KOPT-K1 (cell line): ENCODE data around the gene IQCM.

ENCODE experiments used
- H3K27ac ChIP-seq: fragments of 200-600 bp; sonication (generic); 2 replicates; pipeline ENCODE4 v1.5.1; 2016; ENCODE audit warnings: antibody characterized with exemption, mild to moderate bottlenecking, low read depth, low read length; ENCODE audit not compliant: poor library complexity, severe bottlenecking
- H3K36me3 ChIP-seq: fragments of 200-600 bp; sonication (generic); 2 replicates; pipeline ENCODE4 v1.5.1; 2017; ENCODE audit warnings: antibody characterized with exemption, mild to moderate bottlenecking, low read length, moderate library complexity; ENCODE audit not compliant: insufficient read depth
- H3K9me3 ChIP-seq: fragments of 200-600 bp; sonication (generic); 2 replicates; pipeline ENCODE4 v1.5.1; 2017; ENCODE audit warnings: antibody characterized with exemption, low read length, mild to moderate bottlenecking; ENCODE audit not compliant: insufficient read depth, poor library complexity, severe bottlenecking

IQCM gene

DNA sequence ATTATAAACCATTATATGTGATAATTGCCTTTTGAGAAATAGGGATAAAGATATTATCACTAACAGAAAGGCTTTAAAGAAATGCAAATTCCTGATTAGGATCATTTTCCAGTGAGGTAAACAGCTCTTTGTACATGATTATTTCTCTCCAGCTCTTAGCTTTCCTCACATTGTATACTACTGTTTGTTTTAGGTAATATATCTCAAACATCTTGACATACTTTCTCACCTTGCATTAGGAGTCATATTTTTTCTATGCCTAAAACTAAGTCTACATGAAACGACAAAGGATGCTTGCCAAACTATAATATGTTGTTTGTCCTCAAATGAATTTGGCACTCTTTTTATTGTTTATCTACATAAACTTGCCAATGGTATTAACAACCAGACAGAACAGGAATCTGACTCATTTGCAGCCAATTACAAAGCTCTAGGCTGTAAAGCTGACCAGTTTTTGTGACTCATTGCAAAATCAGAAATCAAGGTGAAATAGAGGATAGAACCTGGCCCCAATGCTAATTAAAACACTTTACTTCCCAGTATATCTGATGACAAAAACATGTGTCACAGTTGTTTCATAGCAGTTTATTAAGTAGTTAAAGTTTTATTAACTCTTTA is 107.0 kb downstream of the IQCM start:
- no peaks in the 10 kb centered on the region for H3K9me3 ChIP-seq
- H3K36me3 ChIP-seq = no peaks in the 10 kb centered on the region
- no peak overlapping the region for H3K27ac ChIP-seq

DNA sequence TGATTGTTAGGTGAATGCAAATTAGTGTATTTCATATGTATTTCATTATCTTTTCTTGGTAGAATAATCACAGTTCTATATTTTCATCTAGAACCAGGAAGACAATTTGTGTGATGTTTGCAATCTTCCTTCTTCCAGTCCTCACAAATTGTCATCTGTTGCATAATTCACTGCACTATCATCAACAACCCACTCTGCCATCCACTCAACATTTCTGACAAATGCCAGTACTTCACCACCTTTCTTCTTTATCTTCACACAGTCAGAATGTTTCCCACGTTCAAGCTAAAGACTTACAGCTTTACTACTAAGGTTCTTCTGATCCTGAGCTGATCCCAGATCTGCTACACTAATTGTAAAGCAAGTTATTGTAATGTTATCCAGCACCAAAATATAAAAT is 107.8 kb downstream of the IQCM start:
- Histone ChIP-seq H3K27ac (no peak overlapping the region), H3K9me3 (no peaks in the 10 kb centered on the region)

DNA sequence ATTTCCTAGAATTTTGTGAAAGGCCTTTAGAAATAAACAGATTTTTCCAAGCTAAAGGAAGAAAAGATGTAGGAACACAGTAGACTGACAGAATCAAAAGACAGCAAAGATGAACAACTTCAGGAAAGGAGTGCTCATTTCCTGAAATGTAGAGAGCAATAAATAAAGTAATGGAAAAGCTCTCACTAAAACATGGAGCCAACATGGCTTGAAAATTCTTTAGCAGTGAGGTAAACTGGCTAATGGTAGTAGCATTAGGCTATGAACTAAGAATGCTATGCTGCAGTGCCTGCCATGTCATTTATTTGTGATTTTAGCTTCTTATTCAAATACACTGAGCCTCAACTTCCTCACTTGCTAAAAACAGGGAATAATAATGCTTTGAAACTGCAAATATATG is 108.7 kb downstream of the IQCM start:
- no peaks in the 10 kb centered on the region for H3K9me3 ChIP-seq
- no peak overlapping the region for H3K27ac ChIP-seq
- no peaks in the 10 kb centered on the region for H3K36me3 ChIP-seq

More for the DNA sequence above, 107.8 kb downstream of the IQCM start:
- no peaks in the 10 kb centered on the region for H3K36me3 ChIP-seq

DNA sequence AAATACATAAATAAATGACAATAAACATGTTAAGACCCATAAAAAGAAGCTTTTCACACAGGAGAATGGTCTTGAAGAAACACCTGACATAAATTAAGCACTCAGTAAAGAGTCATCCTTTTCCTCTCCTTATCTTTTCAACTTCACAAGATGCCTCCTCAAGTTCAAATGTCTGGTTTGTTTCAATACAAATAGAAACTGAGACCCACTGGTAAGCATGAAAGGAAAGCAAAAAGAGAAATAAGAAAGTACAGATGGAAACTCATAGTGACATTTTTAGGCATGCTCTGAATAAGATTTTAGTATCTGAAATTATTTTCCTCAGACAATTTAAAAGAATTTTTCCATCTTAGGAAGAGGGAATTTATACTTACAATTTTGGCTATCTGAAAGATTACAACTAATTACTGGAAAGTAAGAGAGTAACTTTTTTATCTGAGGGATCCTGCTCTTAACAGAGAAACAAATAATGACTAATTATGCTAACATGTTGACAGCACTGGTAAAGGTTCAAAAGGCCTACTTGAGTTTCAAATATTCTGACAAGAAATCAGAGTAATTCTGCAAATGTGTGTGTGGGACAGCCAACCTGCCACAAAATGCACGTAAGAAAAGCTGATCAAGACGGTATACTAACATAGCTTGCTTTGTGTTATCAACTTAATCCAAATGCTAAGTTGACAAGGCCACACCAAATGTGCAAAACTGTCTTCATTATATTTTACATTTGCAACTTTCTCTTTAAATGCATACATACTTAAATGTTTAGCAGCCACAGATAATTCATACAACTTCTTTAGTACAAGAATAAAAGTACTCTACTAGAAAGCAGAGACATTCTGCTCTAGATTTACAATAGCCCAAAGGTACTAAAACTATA is 113.0 kb downstream of the IQCM start:
- H3K27ac ChIP-seq = no peak overlapping the region
- no peaks in the 10 kb centered on the region for H3K9me3 ChIP-seq
- no peaks in the 10 kb centered on the region for H3K36me3 ChIP-seq

DNA sequence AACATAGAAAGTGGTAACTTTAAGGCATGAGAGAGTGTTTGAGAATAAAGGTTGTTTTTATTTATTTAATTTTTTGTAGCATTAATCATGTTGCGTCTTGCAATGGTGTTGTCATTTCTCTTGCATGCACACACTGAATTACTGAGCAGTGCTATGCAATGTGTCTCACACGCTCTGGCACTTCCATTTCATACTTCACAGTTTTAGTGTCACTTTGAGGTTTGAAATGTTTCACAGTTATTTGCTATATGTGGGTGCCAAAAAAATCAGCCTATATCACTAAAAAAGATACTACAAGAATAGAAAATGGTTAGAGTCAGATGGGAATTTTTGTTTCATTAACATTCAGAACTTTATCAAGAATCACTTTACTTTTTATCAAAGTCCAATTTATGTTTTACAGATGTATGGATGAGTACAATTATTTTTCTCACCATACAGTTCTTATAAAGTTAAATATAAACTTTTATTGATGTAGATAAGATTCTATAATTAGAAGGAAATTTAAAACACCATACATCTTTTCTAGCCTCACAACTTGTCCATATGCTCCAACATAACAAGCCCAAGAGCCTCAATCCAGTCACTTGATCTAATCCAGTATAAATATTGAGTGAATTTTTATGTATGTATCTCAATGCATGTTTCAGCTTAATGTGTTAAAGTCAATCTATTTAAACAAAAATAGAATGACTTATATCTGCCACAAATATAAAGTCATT is 114.0 kb downstream of the IQCM start:
- no peaks in the 10 kb centered on the region for H3K36me3 ChIP-seq
- H3K9me3 ChIP-seq = no peaks in the 10 kb centered on the region
- H3K27ac ChIP-seq = no peak overlapping the region

DNA sequence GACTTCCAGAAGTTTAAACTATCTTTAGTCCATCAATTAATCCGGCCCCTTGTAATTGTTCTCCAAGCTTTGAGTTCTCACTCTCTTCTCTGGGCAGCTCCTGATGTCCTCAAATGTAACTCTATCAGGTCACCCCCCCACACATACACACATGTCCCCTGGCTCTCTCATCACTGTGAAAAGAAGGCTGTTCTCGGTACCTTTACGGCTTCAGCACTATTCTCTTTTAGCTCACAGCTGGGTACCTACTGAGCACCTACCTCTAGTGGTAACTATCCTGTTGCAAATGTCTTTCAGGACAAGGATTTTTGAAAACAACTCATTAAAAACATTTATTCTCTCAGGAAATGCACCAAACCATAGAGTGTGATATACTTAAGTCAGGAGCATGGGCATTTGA is 115.4 kb downstream of the IQCM start:
- Histone ChIP-seq H3K36me3 (no peaks in the 10 kb centered on the region), H3K27ac (no peak overlapping the region), H3K9me3 (no peaks in the 10 kb centered on the region)

DNA sequence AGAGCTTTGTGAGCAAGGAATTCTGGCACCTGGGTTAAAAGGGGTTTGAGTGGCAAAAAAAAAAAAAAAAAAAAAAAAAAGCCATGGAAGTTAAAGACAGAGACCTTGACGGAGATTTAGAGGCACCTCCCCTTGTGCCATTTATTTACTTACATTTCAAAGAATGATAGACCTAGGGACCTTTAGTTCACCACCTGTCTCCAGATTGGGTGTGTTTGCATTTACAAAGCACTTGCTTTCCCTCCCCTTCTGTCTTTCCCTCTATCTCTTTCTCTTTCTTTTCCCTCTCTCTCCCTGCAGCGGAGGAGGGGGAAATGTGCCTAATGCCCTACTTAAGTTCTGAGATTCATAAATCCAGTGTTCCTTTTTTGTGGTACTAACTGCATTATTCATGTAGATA is 116.0 kb downstream of the IQCM start:
- Histone ChIP-seq H3K27ac (no peak overlapping the region), H3K9me3 (no peaks in the 10 kb centered on the region), H3K36me3 (no peaks in the 10 kb centered on the region)

DNA sequence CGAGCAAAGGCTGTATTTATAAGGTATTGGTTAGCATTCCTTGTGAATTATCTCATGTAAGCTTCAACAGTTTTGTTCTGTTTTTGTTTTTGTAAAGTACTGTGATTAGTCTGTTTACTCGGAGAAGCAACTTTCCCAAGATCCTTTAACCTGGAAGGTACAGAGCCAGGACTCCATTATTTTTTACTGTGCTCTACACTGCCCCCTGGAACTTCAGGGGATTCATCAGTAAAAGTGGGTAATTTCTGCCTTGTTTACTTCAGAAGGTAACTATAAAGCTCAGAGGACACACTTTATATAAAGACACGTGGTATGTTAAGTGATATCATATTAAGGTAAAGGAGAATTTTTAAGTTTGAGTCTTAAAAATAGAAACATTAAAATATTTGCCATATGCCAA is 124.9 kb downstream of the IQCM start:
- H3K36me3 ChIP-seq = no peaks in the 10 kb centered on the region

DNA sequence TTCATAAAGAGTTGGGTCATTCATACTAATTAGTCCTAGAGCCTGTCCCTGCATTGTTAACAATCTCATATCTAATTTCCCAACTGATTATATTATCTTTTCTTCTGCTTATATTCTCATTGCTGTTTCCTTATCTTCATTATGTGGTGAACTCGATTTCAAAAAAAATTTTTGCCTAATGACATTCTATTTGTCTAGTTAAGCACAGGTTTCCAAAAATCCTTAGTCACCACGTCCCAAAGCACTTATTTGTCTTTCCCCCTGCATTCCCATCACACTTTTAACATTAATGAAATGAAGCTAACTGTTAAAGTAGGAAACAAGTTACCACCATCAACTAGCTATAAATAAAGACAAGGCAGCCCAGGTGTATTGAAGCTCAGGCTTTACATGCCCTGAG is 131.1 kb downstream of the IQCM start:
- Histone ChIP-seq H3K36me3 (no peaks in the 10 kb centered on the region), H3K9me3 (no peaks in the 10 kb centered on the region)

More for the DNA sequence above, 124.9 kb downstream of the IQCM start:
- Histone ChIP-seq H3K27ac (no peak overlapping the region), H3K9me3 (no peaks in the 10 kb centered on the region)

DNA sequence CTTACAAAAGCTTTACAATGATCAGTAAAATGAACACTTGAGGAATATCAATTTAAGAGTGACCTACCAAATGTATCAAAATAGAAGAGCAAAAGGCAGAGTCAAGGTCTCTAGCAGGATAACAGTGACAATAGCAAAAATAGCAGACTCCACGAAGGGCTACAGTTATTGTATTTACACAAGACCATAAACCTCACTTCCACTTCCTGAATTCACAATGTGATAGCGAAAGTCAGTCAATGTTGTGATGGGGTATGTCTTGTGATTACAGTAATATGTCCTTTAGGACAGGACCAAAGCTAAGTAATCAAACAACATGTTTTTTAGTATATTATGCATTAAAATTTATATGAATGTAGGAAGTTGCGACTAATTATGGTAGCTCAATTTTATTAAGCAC is 139.6 kb downstream of the IQCM start:
- no peak overlapping the region for H3K27ac ChIP-seq
- no peaks in the 10 kb centered on the region for H3K9me3 ChIP-seq
- H3K36me3 ChIP-seq = no peaks in the 10 kb centered on the region

More for the DNA sequence above, 131.1 kb downstream of the IQCM start:
- H3K27ac ChIP-seq = no peak overlapping the region

DNA sequence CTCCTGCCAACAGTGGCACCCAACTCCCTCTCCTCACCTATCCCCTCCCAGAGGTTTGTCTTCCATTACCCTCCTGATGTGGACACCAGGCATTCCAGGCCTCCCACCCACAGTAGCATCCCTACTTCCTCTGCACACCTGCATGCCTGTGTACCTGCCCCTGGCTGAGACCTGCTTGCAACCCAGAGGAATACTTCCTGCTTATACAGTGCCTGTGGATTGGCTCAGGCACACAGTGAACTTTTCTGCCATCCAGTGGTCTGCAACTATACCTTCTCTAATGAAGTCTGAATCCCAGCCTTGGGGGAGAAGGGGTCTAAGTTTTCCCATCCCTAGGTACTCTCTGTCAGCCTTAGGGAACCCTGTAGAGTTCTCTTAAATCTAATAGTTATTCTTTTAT is 169.9 kb downstream of the IQCM start:
- Histone ChIP-seq H3K27ac (no peak overlapping the region), H3K9me3 (no peaks in the 10 kb centered on the region), H3K36me3 (no peaks in the 10 kb centered on the region)

DNA sequence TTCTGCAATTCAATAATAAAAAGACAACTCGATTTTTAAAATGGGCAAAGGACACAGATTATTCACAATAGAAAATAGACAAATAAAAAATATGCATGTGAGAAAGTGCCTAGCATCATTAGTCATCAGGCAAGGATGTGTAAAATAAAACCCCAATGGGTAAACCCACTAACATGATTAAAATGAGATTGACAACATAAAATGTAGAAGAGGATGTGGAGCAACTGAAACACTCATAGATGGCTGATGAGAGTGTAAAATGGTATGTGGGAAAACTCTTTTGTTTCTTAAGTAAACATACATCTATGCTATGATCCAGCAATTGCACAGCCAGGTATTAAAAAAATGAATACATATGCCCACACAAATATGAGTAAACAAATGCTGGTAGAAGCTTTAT is 177.6 kb downstream of the IQCM start:
- Histone ChIP-seq H3K9me3 (no peaks in the 10 kb centered on the region), H3K27ac (no peak overlapping the region), H3K36me3 (no peaks in the 10 kb centered on the region)

DNA sequence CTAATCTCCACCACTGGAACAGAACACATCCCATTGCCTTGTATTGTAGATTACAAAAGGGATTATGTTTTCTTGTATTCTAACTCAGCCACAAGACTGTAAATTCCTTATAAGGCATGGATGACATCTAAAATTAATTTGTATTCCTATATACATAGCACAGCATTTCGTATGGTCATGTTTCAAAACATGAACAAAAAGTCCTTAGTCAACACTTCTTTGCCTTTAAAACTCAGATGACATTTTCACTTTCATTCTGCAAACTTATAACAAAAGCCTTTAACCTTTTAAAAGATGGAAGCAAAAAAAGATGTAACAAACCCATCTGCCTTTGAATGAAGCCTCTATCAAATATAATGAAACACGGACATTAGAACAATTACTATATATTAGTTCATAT is 181.3 kb downstream of the IQCM start:
- Histone ChIP-seq H3K9me3 (no peaks in the 10 kb centered on the region), H3K27ac (no peak overlapping the region), H3K36me3 (no peaks in the 10 kb centered on the region)

DNA sequence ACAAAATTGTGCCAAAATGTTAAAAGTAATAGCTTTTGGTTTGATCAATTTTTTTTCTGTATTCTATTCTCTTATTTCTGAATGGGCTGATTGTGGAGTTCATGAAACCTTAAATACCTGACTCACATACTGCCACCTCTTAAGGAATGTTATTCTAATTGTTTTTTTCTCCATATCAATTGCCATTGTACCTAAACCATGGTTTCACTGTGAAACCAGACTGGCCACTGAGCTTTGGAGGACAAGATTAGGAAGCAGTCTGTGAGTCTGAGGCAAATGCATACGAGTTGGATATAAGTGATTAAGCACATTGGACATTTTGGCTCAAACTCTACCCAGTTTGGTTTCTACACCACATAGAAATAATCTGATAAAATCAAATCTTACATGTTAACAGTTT is 184.0 kb downstream of the IQCM start:
- Histone ChIP-seq H3K27ac (no peak overlapping the region), H3K9me3 (no peaks in the 10 kb centered on the region), H3K36me3 (no peaks in the 10 kb centered on the region)

DNA sequence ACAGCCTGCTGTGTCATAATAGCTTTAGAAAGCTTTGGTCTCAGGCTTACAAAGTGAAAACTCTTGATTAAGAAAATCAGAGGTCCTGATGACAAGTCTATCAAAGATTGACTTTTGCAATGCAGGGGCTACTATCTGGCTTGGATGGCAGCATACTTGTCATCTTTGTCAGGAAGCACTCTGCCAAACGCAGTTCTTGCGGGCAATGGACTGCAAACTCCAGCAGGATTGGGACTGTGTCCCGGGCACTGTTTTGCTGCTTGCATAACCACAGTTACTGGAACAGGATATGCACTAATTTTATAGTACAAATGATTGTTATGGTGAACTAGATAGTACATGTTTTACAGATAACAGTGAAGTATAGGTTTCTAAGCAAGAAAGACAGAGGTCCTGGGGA is 185.6 kb downstream of the IQCM start:
- Histone ChIP-seq H3K9me3 (no peaks in the 10 kb centered on the region), H3K27ac (no peak overlapping the region)

More for the DNA sequence above, 185.6 kb downstream of the IQCM start:
- H3K36me3 ChIP-seq = no peaks in the 10 kb centered on the region
